Adipocyte (in vitro differentiated cells): ENCODE measurements around the gene FHOD3.

Source experiments
- DNase-seq: peaks from one replicate; pipeline ENCODE4 v3.0.0-alpha.2; 2015; ENCODE audit warnings: low read depth
- H3K27me3 ChIP-seq: replicated peaks from 2 replicates; pipeline ENCODE4 v1.7.0; 2013; ENCODE audit warnings: mild to moderate bottlenecking, low read length, moderate library complexity; ENCODE audit not compliant: control insufficient read depth, insufficient read depth
- H3K36me3 ChIP-seq: 2 replicates; pipeline ENCODE4 v1.7.0; 2013; ENCODE audit warnings: low read length, mild to moderate bottlenecking, moderate library complexity; ENCODE audit not compliant: control insufficient read depth, insufficient read depth, severe bottlenecking
- H3K4me1 ChIP-seq: 2 replicates; pipeline ENCODE4 v1.7.0; 2013; ENCODE audit warnings: mild to moderate bottlenecking, low read length, moderate library complexity; ENCODE audit not compliant: control insufficient read depth, insufficient read depth
- H3K4me3 ChIP-seq: 2 replicates; pipeline ENCODE4 v1.7.0; 2013; ENCODE audit warnings: mild to moderate bottlenecking, low read length, moderate library complexity
- H3K9ac ChIP-seq: 2 replicates; pipeline ENCODE4 v1.7.0; 2013; ENCODE audit warnings: mild to moderate bottlenecking, low read length, moderate library complexity
- H3K9me3 ChIP-seq: 2 replicates; pipeline ENCODE4 v1.7.0; 2013; ENCODE audit warnings: mild to moderate bottlenecking, low read length, moderate library complexity; ENCODE audit not compliant: control insufficient read depth

The FHOD3 gene

GRCh38 chr18:36374262-36374661, 76.7 kb downstream of the FHOD3 start:
- Histone ChIP-seq H3K4me1 (peaks cover 16% of the 10 kb centered on the region), H3K9ac (no peak overlapping the region), H3K36me3 (no peaks in the 10 kb centered on the region), H3K4me3 (no peak overlapping the region), H3K27me3 (no peaks in the 10 kb centered on the region), H3K9me3 (no peaks in the 10 kb centered on the region)
- no peak for DNase-seq

GRCh38 chr18:36375118-36375517, 77.6 kb downstream of the FHOD3 start:
- no peak for DNase-seq
- Histone ChIP-seq H3K4me1 (peaks cover 16% of the 10 kb centered on the region), H3K27me3 (no peaks in the 10 kb centered on the region)

GRCh38 chr18:36376361-36376760, 78.8 kb downstream of the FHOD3 start:
- Histone ChIP-seq H3K4me3 (no peak overlapping the region), H3K9me3 (no peaks in the 10 kb centered on the region), H3K27me3 (no peaks in the 10 kb centered on the region), H3K4me1 (peaks cover 16% of the 10 kb centered on the region), H3K9ac (no peak overlapping the region), H3K36me3 (no peaks in the 10 kb centered on the region)
- peak; percentile 41 for DNase-seq

More at GRCh38 chr18:36375118-36375517, 77.6 kb downstream of the FHOD3 start:
- no peak overlapping the region for H3K9ac ChIP-seq
- H3K4me3 ChIP-seq = no peak overlapping the region
- no peaks in the 10 kb centered on the region for H3K36me3 ChIP-seq
- no peaks in the 10 kb centered on the region for H3K9me3 ChIP-seq

- no peak overlapping the region for H3K9ac ChIP-seq
- H3K4me3 ChIP-seq = no peak overlapping the region
- H3K9me3 ChIP-seq = no peaks in the 10 kb centered on the region
- no peaks in the 10 kb centered on the region for H3K36me3 ChIP-seq
- peaks cover 16% of the 10 kb centered on the region for H3K4me1 ChIP-seq
- DNase-seq = no peak
- H3K27me3 ChIP-seq = no peaks in the 10 kb centered on the region
Measured at GRCh38 chr18:36377626-36378025, 80.1 kb downstream of the FHOD3 start.

GRCh38 chr18:36378205-36378604, 80.7 kb downstream of the FHOD3 start:
- Histone ChIP-seq H3K9ac (no peak overlapping the region), H3K27me3 (no peaks in the 10 kb centered on the region), H3K4me3 (no peak overlapping the region), H3K4me1 (peaks cover 15% of the 10 kb centered on the region), H3K9me3 (no peaks in the 10 kb centered on the region), H3K36me3 (no peaks in the 10 kb centered on the region)
- no peak for DNase-seq

GRCh38 chr18:36379435-36379984, 82.0 kb downstream of the FHOD3 start:
- H3K4me3 ChIP-seq = no peak overlapping the region
- no peaks in the 10 kb centered on the region for H3K27me3 ChIP-seq
- H3K9me3 ChIP-seq = no peaks in the 10 kb centered on the region
- no peak overlapping the region for H3K9ac ChIP-seq
- peaks cover 11% of the 10 kb centered on the region for H3K4me1 ChIP-seq
- DNase-seq = no peak
- no peaks in the 10 kb centered on the region for H3K36me3 ChIP-seq

- DNase-seq = no peak
- no peaks in the 10 kb centered on the region for H3K36me3 ChIP-seq
- H3K27me3 ChIP-seq = no peaks in the 10 kb centered on the region
- H3K9ac ChIP-seq = no peak overlapping the region
- H3K4me1 ChIP-seq = peaks cover 11% of the 10 kb centered on the region
- no peaks in the 10 kb centered on the region for H3K9me3 ChIP-seq
- no peak overlapping the region for H3K4me3 ChIP-seq
Measured at GRCh38 chr18:36380173-36380827, 82.8 kb downstream of the FHOD3 start.

GRCh38 chr18:36381075-36381474, 83.6 kb downstream of the FHOD3 start:
- no peak for DNase-seq
- Histone ChIP-seq H3K9me3 (no peaks in the 10 kb centered on the region), H3K36me3 (no peaks in the 10 kb centered on the region), H3K27me3 (no peaks in the 10 kb centered on the region), H3K4me1 (peaks cover 10% of the 10 kb centered on the region), H3K4me3 (no peak overlapping the region), H3K9ac (no peak overlapping the region)

GRCh38 chr18:36382854-36383253, 85.3 kb downstream of the FHOD3 start:
- Histone ChIP-seq H3K36me3 (no peaks in the 10 kb centered on the region), H3K4me3 (no peak overlapping the region), H3K4me1 (no peaks in the 10 kb centered on the region), H3K9ac (no peak overlapping the region), H3K9me3 (no peaks in the 10 kb centered on the region), H3K27me3 (no peaks in the 10 kb centered on the region)
- DNase-seq = no peak

- DNase-seq = no peak
- Histone ChIP-seq H3K4me1 (no peaks in the 10 kb centered on the region), H3K4me3 (no peak overlapping the region), H3K27me3 (no peaks in the 10 kb centered on the region), H3K36me3 (no peaks in the 10 kb centered on the region), H3K9me3 (no peaks in the 10 kb centered on the region), H3K9ac (no peak overlapping the region)
Measured at GRCh38 chr18:36386150-36386920, 88.8 kb downstream of the FHOD3 start.

- H3K36me3 ChIP-seq = no peaks in the 10 kb centered on the region
- DNase-seq = no peak
- no peaks in the 10 kb centered on the region for H3K9me3 ChIP-seq
- no peaks in the 10 kb centered on the region for H3K27me3 ChIP-seq
- no peak overlapping the region for H3K4me3 ChIP-seq
- no peak overlapping the region for H3K9ac ChIP-seq
- H3K4me1 ChIP-seq = no peaks in the 10 kb centered on the region
Measured at GRCh38 chr18:36387310-36387709, 89.8 kb downstream of the FHOD3 start.
